Stimulated activated CD8-positive, alpha-beta memory T cell treated with anti-CD3 and anti-CD28 coated beads, Interleukin-2, amount 100 ng/mL, for 1 hour (primary cell): Measurements from ENCODE around the gene PLCG2.
"Not testable (repeated sequence)": the region's sequence is repeated elsewhere in the genome, so short reads cannot be mapped to it uniquely, and the experiment has no call there.

Source experiments
- DNase-seq, 2 donors: peaks; one replicate each; pipeline ENCODE4 v3.0.0-alpha.2; 2020; ENCODE audit warnings: low read depth in 2 of 2

The PLCG2 gene

GRCh38 chr16:81754858-81755257 lies 24.2 kb upstream of the PLCG2 start:
- no peak for DNase-seq

- no peak for DNase-seq
Observed at GRCh38 chr16:81755915-81756614, 23.0 kb upstream of the PLCG2 start.

- DNase-seq: no peak
Observed at GRCh38 chr16:81756615-81757356, 22.3 kb upstream of the PLCG2 start.

DNA sequence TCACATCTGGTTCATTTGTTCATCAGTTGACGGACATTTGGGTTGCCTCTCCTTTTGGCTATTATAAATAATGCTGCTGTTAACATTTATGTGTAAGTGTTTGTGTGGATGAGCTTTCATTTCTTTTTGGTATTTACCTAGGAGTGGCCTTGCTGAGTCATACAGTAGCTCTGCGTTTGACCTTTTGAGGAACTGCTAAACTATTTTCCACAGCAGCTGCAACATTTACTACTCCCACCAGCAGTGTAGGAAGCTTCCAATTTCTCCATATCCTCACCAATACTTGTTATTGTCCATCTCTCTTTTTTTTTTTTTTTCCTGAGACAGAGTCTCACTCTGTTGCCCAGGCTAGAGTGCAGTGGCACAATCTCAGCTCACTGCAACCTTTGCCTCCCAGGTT lies 20.7 kb upstream of the PLCG2 start:
- no peak for DNase-seq

- not testable (repeated sequence) for DNase-seq
Observed at GRCh38 chr16:81762322-81762721, 16.8 kb upstream of the PLCG2 start.

DNA sequence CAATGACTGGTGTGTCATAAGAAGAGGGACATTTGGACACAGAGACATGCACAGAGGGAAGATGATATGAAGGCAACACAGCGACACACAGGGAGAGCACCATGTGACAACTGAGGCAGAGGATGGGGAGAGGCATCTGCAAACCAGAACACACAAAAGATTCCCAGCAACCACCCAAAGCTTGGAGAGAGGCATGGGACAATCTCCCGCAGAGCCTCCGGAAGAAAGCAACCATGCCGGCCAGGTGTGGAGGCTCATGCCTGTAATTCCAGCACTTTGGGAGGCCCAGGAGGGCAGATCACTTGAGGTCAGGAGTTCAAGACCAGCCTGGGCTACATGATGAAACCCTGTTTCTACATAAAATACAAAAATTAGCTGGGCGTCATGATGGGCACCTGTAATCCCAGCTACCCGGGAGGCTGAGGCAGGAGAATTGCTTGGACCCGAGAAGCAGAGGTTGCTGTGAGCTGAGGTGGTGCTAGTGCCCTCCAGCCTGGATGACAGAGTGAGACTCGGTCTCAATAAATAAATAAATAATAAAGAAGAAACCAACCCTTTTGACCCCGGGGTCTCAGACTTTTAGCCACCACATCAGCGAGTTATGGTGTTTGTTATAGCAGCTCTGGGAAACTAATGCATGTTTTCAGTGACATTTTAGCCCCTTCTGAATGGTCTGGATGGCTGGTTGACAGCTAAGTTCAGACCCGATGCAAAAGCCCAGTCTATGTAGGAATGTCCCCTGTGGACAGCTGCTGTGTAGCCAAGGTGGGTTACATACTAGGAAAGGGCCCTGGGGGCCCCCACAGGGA lies 13.8 kb upstream of the PLCG2 start:
- no peak for DNase-seq

DNA sequence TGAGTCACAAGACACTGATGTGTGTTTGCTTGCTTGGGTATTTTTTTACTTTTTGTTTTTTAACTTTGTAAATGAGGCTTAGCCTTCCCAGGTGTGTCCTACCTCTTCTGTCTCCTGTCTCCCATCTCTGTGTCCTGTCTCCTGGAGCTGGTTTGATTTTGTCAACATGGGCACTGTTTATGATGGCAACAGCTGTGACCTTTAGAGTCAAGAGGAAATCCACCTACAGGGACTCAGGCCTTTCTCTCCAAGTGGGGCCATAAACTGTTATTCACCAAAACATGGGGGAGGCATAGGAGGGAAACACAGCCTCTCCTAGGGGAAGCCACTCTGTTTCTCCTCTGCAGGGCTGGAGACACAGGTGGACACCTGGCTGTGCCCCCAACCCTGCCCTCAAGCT lies 13.1 kb upstream of the PLCG2 start:
- no peak for DNase-seq

DNA sequence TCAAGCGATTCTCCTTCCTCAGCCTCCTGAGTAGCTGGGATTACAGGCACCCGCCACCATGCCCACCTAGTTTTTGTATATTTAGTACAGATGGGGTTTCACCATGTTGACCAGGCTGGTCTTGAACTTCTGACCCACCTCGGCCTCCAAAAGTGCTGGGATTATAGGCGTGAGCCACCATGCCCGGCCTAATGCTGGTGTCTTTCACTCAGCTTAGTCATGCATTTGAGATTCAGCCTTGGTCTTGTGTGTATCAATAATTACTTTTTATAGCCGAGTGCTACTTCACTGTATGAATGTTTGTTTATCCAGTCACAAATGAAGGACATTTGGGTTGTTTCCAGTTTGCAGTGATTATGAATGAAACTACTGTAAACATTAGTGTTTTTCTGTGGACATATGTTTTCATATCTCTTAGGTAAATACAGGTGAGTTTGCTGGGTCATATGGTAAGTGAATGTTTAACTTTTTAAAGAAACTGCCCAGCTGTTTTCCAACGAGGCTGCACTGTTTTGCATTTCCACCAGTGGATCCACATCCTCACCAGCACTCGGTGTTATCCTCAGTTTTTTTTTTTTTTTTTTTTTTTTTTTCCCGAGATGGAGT lies 11.0 kb upstream of the PLCG2 start:
- no peak for DNase-seq

DNA sequence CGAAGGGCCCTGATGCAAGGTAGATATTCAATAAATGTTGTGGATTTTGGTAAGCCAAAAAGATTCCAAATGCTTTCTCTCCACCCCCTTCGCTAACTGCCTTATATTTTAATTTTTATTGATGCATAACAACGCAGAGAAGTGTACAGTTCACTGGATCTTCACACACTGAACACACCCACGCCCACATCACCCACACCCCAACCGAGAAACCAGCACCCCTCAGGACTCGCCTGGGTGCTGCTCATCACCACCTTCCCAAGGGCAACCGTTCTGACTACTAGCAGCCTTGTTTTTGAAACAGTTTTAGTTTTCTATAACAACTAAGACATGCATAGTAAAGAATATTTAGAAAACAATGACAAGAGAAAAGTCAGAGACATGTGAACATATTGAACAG lies 9.1 kb upstream of the PLCG2 start:
- DNase-seq: no peak

GRCh38 chr16:81774348-81774747 lies 4.7 kb upstream of the PLCG2 start:
- DNase-seq: no peak

DNA sequence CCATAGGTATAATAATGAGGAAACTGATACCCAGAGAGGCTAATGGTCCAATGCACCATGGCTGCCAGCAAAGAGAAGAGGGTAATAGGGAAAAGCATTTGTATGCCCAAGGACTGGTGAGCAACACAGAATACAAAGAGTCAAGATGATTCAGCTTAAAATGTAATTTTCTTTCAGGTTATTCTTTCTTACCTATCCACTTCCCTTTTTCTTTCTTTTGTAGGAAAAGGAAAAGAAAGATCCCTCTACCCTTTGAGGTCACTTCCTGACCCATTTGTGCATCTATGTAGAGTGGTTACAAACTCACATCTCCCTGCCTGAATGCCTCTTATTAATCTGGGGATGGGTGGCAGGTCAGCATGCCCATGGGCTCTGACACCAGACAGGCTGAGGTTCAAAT lies 3.5 kb upstream of the PLCG2 start:
- no peak for DNase-seq

DNA sequence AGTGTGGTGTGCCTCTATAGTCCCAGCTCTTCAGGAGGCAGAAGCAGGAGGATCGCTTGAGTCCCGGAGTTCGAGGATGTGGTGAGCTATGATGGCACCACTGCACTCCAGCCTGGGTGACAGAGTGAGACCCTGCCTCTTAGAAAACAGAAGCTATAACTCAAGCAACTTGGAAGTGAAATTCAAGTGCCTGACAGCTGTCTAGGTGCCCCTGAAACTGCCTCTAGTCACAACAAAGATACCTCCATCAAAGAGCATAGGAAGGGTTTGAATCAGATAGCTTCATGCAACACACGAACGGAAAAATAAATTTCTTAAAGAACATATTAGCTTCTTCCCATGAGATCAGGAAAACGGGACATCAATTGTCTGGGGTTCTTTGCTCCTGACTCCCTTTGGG lies 860 bp upstream of the PLCG2 start:
- no peak for DNase-seq

DNA sequence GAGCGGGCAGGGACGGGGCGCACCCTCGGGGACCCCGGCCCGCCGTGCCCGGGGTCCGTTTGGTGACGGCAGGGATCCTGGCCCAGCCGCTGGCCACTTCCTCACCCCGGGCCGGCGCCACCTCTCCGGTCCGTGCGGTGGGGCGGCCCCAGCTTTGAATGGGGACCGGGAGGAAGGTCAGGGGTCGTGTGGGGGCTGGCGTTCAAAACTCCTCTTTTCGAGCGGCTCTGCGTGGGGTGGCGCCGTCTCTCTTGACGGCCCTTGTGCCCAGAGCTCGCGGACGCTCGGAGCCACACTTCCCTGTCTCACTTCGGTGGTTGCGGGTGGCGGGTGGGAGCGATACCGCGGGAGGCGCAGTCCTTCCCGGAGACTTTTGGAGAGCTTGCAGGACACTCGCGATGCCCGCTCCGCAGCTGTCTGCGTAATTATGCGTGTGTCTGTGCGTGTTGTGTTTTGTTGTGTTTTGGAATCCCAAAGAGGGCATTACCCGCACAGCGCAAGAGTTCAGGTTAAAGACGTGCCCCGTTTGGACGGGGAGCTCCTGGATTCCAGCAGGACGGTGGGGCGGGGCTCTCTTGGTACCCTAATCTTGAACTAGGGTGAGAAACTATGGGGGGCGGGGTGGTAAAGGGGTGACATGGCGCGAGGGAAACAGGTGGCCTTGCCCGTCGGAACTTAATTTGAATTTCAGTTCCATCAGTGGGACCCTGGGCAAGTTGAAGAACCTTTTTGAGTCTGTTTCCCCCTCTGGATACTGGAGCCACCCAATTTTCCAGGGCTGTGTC lies 637 bp downstream of the PLCG2 start:
- no peak for DNase-seq

GRCh38 chr16:81780350-81780749 lies 1.3 kb downstream of the PLCG2 start:
- DNase-seq: no peak

DNA sequence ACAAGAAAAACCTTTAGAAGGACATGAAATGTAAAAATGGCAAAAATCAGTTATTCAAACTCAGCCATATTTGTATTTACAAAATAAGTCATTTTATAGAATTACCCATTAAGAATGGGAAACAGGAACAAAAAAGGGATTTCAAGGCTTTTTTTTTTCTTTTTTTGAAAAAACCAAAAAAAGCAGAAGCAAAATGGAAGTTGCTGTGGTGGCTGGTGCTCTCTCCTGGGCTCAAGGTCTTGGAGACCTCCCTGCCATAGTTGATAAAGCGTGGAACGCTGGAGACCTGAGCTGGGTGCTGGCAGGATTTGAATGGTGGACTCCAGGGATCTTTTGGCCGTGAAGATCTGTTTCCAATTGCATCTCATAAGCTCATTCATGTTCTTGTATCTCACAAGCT lies 3.1 kb downstream of the PLCG2 start:
- DNase-seq: no peak

- DNase-seq: no peak
Observed at GRCh38 chr16:81784072-81784795, 5.1 kb downstream of the PLCG2 start.

- DNase-seq: no peak
Observed at GRCh38 chr16:81785138-81785924, 6.2 kb downstream of the PLCG2 start.

DNA sequence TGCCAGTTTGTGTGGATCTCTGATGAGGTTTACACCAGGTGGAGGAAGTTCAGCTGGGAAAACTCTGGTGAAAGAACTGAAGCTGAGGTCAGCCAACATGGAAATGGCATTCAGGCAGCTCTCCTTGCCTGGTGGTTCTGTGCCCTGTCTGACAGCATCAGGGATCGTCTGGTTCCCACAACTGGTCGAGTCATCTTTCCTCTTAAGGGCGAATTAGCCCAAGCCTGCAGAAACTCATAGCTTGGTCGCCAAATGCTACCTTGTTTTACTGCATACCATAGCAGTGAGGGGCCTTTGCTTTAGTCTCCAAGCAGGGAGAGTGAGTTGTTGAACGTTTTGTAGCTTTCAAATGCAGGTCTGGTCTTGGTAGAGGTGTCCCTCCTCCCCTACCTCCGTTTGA lies 7.2 kb downstream of the PLCG2 start:
- DNase-seq: no peak

DNA sequence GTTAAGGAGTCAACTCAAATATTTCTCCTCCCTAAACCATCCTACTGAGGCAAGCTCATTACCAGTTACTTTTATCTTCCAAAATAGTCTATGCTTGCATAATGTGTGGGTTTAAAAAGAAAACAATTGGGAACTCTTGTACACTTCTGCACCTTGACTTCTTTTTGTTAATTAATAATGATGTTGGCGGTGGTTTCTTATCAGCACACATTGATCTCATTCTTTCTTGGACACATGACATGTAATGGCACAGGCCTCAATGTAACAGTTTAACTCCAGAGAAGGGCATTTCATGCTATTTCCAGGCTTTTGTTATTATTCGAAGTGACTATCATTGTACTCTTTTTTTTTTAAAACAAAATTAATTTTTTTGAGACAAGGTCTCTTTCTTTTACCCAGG lies 7.8 kb downstream of the PLCG2 start:
- DNase-seq: no peak

GRCh38 chr16:81787659-81788058 lies 8.6 kb downstream of the PLCG2 start:
- no peak for DNase-seq
